BE2C (cell line): ENCODE measurements around the gene DIO3.

Source experiments
- DNase-seq: peaks from one replicate; pipeline ENCODE4 v3.0.0-alpha.2; 2020
- H3K27me3 ChIP-seq: fragments of 250-450 bp; sonication (Bioruptor Pico); 2 replicates; pipeline ENCODE4 v1.5.1; 2020; ENCODE audit warnings: mild to moderate bottlenecking
- H3K36me3 ChIP-seq: fragments of 250-450 bp; sonication (Bioruptor Pico); 2 replicates; pipeline ENCODE4 v1.5.1; 2020; ENCODE audit warnings: mild to moderate bottlenecking
- H3K4me1 ChIP-seq: fragments of 250-450 bp; sonication (Bioruptor Pico); 2 replicates; pipeline ENCODE4 v1.5.1; 2020
- H3K4me3 ChIP-seq: 2 replicates; pipeline ENCODE4 v1.5.1; 2011; ENCODE audit warnings: low read depth, low read length
- H3K9me3 ChIP-seq: fragments of 250-450 bp; sonication (Bioruptor Pico); 2 replicates; pipeline ENCODE4 v1.5.1; 2020
- CTCF ChIP-seq: IDR thresholded peaks from 2 replicates; pipeline ENCODE4 v1.5.1; 2012; ENCODE audit warnings: mild to moderate bottlenecking, low read depth, low read length

DIO3 gene

DNA sequence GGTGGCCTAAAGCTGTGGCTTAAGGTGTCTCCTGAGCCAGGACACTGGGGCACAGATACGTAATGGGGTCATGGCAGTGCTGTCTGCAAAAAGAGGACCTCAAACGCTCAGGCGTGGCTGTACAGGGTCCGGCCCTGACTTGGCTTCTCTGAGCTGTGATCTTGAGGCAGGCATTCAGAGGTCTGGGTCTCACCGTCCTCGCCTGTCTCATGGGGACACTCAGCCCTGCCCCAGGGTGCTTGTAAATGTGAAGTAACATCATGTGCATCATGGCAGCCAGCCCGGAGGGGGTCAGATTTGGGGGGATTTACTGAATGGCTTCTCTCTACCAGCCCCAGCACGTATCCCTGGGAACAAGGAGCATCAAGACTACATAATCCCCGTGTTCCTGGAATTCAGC, 28.8 kb downstream of the DIO3 start:
- TF ChIP-seq CTCF: no peak
- no peaks in the 10 kb centered on the region for H3K9me3 ChIP-seq
- no peak overlapping the region for H3K4me3 ChIP-seq
- H3K4me1 ChIP-seq: no peaks in the 10 kb centered on the region
- no peaks in the 10 kb centered on the region for H3K36me3 ChIP-seq
- DNase-seq: no peak
- H3K27me3 ChIP-seq: no peaks in the 10 kb centered on the region

- Histone ChIP-seq H3K4me1 (no peaks in the 10 kb centered on the region), H3K9me3 (no peaks in the 10 kb centered on the region), H3K4me3 (no peak overlapping the region), H3K36me3 (no peaks in the 10 kb centered on the region), H3K27me3 (no peaks in the 10 kb centered on the region)
- TF ChIP-seq CTCF: no peak
- DNase-seq: no peak
Observed at GRCh38 chr14:101590616-101591015, 29.3 kb downstream of the DIO3 start.

DNA sequence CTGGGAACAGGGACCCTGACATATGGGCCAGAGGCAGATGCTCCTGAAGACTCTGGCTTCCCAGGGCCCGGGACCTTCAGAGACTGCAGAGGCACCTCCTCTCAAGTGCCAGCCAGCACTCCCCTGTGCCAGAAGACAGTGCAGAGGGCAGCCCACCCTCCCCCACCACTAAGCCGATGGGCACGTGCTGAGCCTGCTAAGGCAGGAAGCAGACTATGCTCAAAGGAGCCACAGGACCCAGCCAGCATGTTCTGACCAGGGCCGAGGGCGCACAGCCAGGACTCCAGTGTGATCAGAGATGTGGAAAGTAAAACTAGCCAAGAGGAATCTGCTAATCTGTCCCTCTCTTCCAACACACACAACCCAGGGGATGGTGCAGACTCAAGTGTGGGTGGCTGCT, 29.8 kb downstream of the DIO3 start:
- H3K4me3 ChIP-seq: no peak overlapping the region
- H3K4me1 ChIP-seq: no peaks in the 10 kb centered on the region
- no peaks in the 10 kb centered on the region for H3K9me3 ChIP-seq
- H3K27me3 ChIP-seq: no peaks in the 10 kb centered on the region
- no peak for TF ChIP-seq CTCF
- DNase-seq: no peak
- no peaks in the 10 kb centered on the region for H3K36me3 ChIP-seq

DNA sequence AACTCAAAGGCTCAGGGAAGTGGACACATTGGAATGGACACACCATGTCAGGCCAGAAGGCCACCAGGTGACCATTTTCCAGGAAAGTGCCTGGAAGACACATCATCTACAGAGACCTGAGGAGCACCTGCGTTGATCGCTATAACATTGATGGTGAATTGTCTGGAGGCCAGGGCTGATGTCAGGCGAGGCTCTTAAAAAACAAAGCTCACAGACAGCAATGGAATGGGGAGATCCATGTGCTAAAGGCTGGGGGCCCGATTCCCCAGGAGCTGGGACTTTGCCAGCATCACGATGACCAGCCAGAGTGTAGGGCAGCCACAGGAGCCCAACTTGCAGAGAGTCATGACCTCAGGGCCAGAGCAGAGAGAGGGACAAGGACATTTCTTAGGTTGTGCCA, 30.3 kb downstream of the DIO3 start:
- H3K36me3 ChIP-seq: no peaks in the 10 kb centered on the region
- H3K9me3 ChIP-seq: peaks cover 3% of the 10 kb centered on the region; the same call in 1 of the 2 replicates
- TF ChIP-seq CTCF: no peak
- no peaks in the 10 kb centered on the region for H3K27me3 ChIP-seq
- H3K4me3 ChIP-seq: no peak overlapping the region
- no peak for DNase-seq
- H3K4me1 ChIP-seq: no peaks in the 10 kb centered on the region

DNA sequence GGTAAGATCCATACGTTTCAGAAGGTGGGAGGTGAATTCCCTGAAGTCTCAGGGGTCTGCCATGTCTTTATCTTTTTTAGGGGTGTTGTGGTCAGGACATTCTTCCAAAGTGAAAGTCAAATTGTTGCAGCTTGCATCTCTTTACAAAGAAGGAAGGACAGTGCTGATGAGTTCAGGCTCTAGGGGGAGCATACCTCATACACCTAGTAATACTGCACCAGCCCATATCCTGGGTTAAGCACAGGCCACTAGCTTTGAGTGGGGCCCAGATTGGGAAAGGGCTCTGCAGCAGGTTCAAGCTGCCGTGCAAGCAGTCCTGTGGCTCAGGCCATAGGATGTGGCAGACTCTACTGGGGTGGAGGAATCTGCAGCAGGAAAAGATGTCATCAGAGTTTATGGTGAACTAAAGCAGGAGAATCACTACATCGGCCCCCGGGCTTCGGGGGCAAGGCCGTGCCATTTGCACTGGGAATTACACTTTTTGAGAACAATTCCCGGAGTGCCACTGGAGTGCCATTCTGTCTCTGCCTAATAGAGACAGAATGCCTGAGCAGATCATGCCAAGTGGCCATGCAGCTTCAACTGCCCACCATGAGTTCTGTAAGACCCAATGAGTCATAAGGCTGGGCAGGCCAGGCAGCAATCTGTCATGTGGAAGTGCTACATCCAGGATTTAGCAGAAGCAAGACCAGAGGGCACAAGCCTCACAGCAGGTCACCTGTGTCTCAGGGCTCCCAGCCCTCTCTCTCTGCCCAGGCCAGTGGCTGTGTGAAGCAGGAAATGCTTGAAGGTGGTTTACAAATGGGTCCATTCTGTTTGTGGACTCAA, 32.3 kb downstream of the DIO3 start:
- peaks cover 3% of the 10 kb centered on the region; the same call in 1 of the 2 replicates for H3K9me3 ChIP-seq
- no peaks in the 10 kb centered on the region for H3K4me1 ChIP-seq
- DNase-seq: no peak
- no peaks in the 10 kb centered on the region for H3K27me3 ChIP-seq
- no peak for TF ChIP-seq CTCF
- no peak overlapping the region for H3K4me3 ChIP-seq
- no peaks in the 10 kb centered on the region for H3K36me3 ChIP-seq

GRCh38 chr14:101594511-101595148, 33.3 kb downstream of the DIO3 start:
- Histone ChIP-seq H3K4me3 (no peak overlapping the region), H3K9me3 (peaks cover 3% of the 10 kb centered on the region; the same call in 1 of the 2 replicates), H3K36me3 (no peaks in the 10 kb centered on the region), H3K4me1 (no peaks in the 10 kb centered on the region), H3K27me3 (no peaks in the 10 kb centered on the region)
- TF ChIP-seq CTCF: no peak
- no peak for DNase-seq
